HG03159 (cell line): Measurements from ENCODE around the gene LCA5L.

Experiments
- ATAC-seq: cut with Tn5 transposase; IDR thresholded peaks from one replicate; pipeline ENCODE4 v1.9.1; 2021; ENCODE audit warnings: mild to moderate bottlenecking, moderate library complexity; ENCODE audit not compliant: unreplicated experiment

The LCA5L gene

GRCh38 chr21:39445321-39446269 is at the start of gene LCA5L:
Gene LCA5L (minus strand): TSS chr21:39445778. CDS start chr21:39428493, 17,285 bp downstream.
- peak; percentile 88 for ATAC-seq

DNA sequence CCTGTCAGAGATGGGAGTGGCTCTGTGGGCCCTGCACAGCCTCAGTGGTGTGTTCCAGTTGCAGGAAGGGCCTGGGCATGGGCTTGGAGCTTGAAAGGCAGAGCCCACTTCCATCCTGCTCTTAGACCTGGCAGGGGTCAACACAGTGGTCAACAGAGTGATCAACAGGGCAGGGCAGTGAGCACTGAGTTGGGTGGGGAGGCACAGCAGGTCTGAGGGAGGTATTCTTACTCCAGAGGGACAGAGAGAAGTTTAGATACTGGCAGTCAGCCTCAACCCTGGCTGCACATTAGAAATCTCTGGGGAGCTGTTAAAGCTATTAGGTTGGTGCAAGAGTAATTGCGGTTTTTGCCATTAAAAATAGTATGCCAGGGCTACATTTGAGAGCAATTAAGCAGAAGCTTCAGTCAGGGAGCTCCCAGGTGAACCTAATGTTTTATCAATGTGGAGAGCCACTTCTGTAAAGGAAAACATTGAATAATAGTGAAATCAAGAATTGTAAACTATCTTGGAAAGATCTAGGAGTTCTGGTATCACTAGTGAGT is 43.9 kb upstream of the LCA5L start:
- no peak for ATAC-seq

GRCh38 chr21:39484711-39485276 is 39.2 kb upstream of the LCA5L start:
- ATAC-seq: no peak

DNA sequence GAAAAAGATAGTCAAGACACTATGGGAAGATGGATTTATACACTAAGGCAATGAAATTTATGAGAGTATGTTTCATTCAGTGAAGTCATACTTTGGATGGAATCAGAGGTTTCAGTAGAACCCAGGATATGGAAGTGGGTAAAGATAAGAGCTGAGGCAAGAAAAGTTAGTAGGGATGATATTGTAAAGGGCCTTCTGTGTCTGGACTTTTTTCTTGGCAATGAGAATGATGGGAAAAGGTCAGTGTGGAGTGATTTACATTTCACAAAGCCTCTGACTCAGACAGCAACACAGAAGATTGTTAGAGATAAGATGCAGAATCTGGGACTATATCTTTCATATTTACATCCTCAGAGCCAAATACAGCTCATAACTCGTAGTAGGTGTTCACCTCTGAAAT is 38.3 kb upstream of the LCA5L start:
- no peak for ATAC-seq

DNA sequence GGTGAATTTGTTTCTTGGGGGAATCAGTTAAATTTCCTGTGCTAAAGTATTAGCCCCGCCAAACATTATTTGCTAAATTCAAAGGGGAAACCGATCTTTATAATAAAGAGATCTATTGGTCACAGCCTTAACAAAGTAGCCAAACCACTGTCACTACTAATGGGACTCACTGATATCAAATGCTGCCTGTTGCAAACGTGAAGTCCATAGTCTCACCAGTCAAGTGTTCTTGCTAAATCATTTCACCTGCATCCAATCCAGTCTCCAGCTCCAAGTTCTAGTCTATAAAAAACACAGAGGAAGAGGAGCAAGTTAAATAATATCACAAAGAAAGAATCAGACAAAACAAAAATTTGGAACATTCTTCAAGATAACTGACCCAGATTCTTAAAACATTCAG is 36.3 kb upstream of the LCA5L start:
- ATAC-seq: no peak

DNA sequence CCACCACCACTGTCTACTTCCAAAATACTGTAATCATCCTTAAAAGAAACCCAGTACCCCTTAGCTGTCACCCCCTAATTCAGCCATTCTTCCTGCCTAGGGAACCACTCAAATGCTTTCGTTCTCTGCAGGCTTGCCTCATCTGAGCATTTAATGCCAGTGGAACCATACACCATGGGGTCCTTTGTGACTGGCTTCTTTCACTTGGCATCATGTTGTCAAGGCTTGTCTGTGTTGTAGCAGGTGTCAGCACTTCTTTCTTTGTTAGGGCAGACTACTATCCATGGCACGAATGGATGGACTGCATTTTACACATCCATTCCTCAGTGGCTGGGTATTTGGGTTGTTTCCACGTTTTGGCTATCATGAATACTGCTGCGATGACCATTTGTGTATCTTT is 34.7 kb upstream of the LCA5L start:
- no peak for ATAC-seq

DNA sequence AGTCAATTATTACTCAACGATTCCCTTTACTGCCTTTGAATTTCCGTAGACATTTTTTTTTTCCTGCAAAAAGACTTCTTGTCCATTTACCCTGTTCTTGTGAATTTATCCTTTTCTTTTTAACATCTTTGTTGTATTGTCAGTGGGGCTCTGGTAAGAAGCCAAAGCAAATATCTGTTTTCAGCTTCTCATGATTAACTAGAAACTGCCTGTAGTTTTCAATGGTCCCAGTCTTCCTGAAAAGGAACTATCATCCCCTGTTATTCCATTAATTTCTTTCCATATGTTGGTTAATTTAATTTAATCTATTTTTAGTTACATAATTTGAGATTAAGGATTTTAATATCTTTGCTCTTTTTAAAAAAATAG is 34.2 kb upstream of the LCA5L start:
- no peak for ATAC-seq

DNA sequence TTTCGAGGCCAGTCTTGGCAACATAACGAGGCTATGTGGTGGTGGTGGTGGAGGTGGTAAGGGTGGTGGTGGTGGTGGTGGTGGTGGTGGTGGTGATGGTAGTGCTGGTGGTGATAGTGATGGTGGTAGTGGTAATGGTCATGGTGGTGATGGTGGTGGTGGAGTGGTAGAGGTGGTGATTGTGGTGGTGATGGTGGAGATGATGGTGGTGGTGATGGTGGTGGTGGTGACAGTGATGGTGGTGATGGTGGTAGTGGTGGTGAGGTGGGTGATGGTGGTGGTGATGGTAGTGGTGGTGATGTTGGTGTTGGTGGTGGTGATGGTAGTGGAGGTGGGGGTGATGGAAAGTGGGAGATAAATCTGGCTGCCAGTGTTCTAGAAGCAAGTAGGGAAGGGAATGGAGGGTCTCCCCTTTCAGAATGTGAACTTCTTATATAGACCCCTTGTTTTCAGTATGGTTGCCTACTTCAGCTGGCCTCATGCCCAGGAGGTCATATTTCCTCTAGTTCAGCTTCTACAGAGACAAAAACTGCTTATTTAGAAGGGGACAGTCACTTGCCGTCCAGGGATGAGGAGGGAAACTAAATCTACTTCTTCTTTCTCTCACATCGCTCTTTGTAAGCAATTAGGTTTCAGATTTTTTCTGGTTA is 33.7 kb upstream of the LCA5L start:
- ATAC-seq: no peak

DNA sequence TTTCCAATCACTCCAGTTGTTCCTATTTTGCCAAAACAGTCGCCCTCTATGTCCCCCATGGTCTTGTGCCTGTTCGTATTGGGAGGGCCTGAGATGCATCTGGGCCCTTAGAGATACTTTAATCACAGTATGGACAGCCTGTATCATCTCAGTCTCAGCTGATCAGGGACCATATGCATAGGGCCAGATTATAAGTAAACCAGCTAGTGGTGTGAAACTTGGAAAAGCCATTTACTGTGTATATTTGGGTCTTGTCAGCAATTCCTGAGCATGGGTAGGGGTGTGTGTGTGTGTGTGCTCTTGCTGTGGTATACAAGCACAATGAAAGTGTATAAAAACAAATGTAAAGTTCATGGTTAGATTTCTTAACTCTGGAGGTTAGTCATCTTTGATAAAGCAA is 29.0 kb upstream of the LCA5L start:
- no peak for ATAC-seq

GRCh38 chr21:39472786-39473185 is 27.2 kb upstream of the LCA5L start:
- ATAC-seq: no peak

GRCh38 chr21:39471598-39471997 is 26.0 kb upstream of the LCA5L start:
- no peak for ATAC-seq

DNA sequence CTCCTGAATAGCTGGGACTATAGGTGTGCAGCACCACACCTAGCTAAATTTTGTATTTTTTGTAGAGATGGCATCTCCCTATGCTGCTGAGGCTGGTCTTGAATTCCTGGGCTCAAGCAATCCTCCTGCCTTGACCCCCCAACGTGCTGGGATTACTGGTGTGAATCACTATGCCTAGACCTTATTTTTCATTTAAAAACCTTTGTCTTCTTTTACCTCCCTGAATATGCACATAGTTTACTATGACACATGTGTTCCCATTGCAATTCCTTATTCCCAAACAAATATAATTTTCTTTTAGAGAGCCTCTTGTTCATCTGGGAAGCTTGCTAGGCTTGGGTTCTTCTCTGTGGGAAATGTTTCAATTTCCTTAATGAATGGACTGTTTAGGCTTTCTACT is 23.0 kb upstream of the LCA5L start:
- no peak for ATAC-seq

DNA sequence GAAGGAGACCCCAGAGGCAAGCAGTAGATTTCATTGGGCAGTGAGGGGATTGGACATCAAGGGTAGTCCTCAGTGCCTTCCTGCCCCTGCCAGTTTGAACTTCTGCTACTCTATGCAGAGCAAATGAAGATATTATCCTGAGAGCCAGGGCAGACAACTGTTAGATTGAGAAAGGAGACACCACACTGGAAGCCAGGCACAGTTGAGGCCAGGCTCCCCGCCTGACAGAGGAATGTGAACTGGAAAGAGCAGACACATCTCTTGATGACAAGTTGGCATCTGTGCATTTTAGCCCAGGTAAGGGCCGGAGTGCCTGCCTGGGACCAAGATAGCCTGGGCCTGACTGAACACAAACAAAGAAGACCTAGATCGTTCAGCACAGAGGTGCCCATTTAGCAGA is 22.2 kb upstream of the LCA5L start:
- no peak for ATAC-seq

DNA sequence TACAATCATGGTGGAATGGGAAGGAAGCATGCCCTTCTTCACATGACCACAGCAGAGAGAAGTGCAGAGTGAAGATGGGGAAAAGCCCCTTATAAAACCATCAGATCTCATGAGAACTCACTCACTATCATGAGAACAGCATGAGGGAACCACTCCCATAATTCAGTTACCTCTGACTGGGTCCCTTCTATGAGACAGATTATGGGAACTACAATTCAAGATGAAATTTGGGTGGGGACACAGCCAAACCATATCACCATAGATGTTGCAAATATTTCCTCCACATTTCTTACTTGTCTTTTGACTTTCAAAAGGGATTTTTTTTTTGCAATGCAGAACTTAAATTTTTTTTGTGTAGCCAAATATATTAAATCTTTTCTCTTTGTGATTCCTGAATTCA is 21.0 kb upstream of the LCA5L start:
- no peak for ATAC-seq

DNA sequence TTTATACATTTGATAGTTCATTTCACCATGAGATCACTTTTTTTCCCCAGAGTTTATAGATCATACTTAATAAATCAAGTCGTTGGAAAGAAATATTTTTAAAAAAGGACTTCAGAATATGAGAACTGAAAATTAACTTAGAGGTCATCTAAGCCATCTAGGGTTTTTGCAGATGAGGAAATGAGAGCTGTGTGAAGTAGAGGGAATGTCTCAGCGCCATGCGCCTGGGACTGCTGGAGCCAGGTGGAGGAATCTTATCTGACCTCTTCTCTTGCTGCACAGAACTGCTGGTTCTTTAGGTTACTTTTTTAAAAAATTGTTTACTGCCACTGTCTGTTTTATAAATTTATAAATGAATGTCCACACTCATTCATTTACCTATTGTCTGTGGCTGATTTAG is 17.7 kb upstream of the LCA5L start:
- no peak for ATAC-seq

DNA sequence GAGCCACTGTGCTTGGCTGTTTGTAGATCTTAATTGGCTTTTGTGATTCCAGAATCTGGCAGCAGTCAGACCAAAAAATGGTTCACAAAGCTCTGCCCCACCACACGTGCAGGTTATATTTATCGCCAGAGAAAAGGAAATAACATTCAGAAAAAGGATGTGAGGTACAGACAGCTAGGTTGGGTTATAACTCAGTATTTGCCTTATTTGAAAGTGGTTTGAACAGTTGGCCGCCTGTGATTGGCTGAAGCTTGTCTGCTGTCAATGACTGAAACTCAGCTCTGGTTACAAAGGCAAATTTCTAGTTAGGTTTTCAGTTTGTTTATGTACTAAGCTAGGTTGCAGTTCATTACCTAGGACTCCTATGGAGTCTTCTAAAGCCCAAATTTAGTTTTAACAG is 15.8 kb upstream of the LCA5L start:
- peak; percentile 66 for ATAC-seq

- ATAC-seq: no peak
Measured at GRCh38 chr21:39456665-39457064, 11.1 kb upstream of the LCA5L start.

DNA sequence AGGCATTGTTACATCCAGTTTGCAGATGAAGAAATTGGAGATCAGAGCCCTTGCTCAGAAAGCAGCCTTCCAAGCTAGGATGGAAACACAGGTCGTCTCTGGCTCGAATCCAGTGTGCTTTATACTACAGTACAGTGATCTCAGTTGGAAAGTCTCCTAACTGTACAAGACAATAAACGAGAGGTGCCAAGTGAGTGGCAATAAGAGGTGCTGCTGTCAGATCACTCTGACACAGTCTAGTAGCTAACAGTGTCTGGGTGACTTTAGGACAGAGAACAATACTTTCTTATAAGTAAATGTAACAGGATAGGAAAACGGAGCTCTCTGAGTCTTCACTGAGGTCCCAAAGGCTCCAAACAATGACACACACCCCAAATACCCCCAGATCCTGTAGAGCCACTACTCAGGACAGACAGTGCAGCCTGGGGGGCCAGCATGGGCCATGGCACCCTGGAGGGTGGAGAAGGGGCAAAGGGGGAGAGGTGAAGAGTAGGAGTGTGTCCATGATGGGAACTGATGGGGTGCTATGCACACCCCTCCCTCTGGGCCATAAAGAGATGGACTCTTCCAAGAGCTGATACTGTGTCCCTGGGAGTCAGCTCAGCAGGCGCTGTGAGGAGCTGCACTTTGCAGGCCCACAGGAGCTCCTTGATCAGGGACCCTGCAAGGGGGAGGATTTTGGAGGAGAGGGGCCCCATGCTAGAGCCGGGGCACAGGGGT is 9.5 kb upstream of the LCA5L start:
- no peak for ATAC-seq

DNA sequence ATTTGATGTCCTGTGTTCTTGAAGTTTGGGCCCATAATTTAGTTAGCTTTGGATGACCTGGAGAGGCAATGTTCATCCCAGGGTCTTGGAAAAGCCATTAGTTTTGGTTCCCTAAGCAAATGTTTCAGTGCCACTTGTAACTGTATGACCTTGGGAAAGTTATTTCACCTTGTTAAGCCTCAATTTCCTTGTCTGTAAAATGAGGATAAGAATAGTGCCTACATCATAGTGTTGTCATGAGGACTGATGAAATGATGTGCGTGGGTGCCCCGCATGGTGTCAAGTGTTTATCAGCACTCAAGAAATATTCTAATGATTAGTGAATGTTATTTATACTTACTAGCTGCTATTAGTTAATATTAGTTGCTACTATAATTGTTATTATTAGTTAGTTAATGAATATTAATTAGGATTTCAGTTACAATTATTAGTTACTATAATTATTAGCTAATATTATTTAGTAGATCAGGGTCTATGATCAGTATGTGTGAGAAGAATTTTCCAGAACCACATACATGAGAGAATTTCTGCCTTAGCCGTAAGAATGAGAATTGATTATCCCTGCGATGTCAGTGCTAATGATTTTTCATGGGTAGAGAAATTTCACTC is 8.1 kb upstream of the LCA5L start:
- no peak for ATAC-seq

DNA sequence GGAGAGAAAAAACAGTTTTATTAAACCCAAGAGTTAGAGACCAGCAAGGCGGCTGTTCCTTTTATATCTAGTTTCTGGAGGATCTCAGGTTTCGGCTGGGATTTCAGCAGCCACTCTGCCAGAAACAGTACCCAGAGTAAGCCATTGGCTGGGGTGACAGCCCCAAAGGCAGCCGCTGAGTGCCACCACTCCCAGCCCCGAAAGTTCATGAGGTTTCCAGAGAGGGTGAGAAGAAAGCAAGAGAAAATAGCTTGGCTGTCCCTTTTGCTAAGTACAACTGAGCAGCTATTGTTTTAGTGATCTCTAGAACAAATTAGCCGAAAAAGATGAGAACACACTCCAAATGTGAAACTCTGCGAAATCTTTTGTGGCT is 7.4 kb upstream of the LCA5L start:
- ATAC-seq: no peak
